Thymus (tissue), 11 donors: ENCODE data around the gene PIP4K2C. TPM values are rescaled to one million over a fixed set of nuclear protein-coding genes. Genes with fewer than 3 reads are reported as not detected.

Experiments used
- DNase-seq, 9 donors: peaks; one replicate each; pipeline ENCODE4 v3.0.0-alpha.2; 2013; ENCODE audit warnings: low spot score in 9 of 9, low read depth in 6 of 9, missing footprints in 1 of 9
- H3K27ac ChIP-seq, 2 donors: one replicate each; pipeline ENCODE4 v1.5.1; 2013; ENCODE audit warnings: control low read depth in 1 of 2, low read depth in 1 of 2, low read length in 1 of 2, mild to moderate bottlenecking in 1 of 2, moderate library complexity in 1 of 2
- H3K27me3 ChIP-seq, 2 donors: one replicate each; pipeline ENCODE4 v1.5.1; 2013; ENCODE audit warnings: low read length in 1 of 2; ENCODE audit not compliant: control insufficient read depth in 2 of 2, insufficient read depth in 1 of 2
- H3K36me3 ChIP-seq, 2 donors: one replicate each; pipeline ENCODE4 v1.5.1; 2013; ENCODE audit warnings: low read length in 1 of 2, mild to moderate bottlenecking in 1 of 2, moderate library complexity in 1 of 2; ENCODE audit not compliant: control insufficient read depth in 2 of 2, insufficient read depth in 2 of 2
- H3K4me1 ChIP-seq, 2 donors: one replicate each; pipeline ENCODE4 v1.5.1; 2013; ENCODE audit warnings: low read length in 2 of 2; ENCODE audit not compliant: control insufficient read depth in 2 of 2, insufficient read depth in 2 of 2
- H3K4me3 ChIP-seq, 2 donors: one replicate each; pipeline ENCODE4 v1.5.1; 2013; ENCODE audit warnings: low read length in 2 of 2, control low read depth in 1 of 2, mild to moderate bottlenecking in 1 of 2
- H3K9me3 ChIP-seq, 2 donors: one replicate each; pipeline ENCODE4 v1.5.1; 2013; ENCODE audit warnings: low read length in 1 of 2, mild to moderate bottlenecking in 1 of 2; ENCODE audit not compliant: control insufficient read depth in 2 of 2, insufficient read depth in 1 of 2
- WGBS: extraction: QIAGEN DNeasy Blood & Tissue Kit; methylation state at CpG from one replicate; pipeline ENCODE4 v1.1.7; 2013; 5-methylcytosine and 5-hydroxymethylcytosine counted together
- polyA plus RNA-seq: library from polyadenylated mRNA; stranded (reverse); fragments of 200-250 nt; gene quantifications from one replicate; pipeline ENCODE4 v1.2.3, GENCODE V29; 2013
- total RNA-seq: library from RNA; stranded (reverse); fragments of 120-200 nt; gene quantifications from one replicate; pipeline ENCODE4 v1.2.4, GENCODE V29; 2013
- donor health status: healthy.

The PIP4K2C gene
- total and polyA plus RNA-seq, 2 donors: 8.5 to 14.4 TPM

DNA sequence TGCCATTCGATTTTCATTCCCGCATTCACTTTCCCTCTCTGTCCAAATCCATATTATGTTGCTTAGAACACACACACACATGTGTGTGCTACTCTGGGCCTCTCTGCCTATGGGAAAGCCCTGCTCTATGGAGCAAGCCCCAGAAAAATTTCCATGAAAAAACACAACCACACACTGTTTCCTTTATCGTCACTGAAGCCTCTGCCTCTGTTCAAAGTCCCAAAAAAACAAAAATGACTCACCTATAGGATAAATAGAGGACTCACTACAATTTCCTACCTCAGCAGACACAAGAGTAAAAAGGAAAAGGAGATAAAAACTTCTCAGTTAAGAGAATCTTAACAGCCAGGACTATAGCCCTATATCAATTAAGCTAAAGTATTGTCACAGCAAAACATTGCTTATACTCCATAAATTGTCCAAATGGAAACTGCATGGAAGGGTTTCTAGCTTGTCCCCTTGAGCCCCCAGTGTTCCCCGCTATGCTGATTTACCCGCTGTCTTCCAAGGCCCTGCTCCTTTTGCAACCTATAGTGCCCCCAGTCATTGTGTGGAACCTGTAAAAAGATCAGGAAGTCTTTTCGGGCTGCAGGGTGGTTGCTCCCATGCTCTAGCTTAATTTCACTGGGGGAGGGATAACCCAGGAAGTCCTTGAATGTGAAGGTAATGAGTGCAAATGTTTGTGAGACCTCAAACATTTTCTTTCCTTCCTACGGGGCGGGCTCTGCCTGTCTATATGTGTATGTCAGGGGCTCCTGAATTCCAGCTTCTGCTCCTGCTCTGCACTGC, 11.1 kb upstream of the PIP4K2C start:
- H3K9me3 ChIP-seq: no peaks in the 10 kb centered on the region
- WGBS: 95% methylated on average over 8 of the region's 8 CpGs
- no peak for DNase-seq
- no peak overlapping the region for H3K27ac ChIP-seq
- H3K27me3 ChIP-seq: peaks cover 0 to 80% of the 10 kb centered on the region in 2 donors
- no peak overlapping the region for H3K4me3 ChIP-seq
- no peaks in the 10 kb centered on the region for H3K36me3 ChIP-seq
- no peaks in the 10 kb centered on the region for H3K4me1 ChIP-seq

DNA sequence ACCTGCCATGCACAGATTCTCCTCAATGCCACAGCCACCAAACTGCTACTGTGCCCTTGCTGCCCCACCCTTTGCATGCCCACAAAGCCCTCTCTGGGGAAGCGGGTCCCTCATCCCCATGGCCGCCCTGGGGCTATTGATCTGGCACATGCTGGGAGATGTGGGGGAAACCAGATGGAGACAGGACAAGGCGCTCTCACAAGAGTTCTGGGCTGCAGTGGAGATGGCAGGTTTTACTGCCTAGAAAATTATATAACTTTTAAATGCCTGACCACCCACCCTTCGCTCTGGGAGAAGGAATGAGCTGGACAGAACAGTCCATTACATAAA, 10.6 kb upstream of the PIP4K2C start:
- WGBS: 98% methylated on average over 4 of the region's 4 CpGs
- Histone ChIP-seq H3K27ac (no peak overlapping the region), H3K36me3 (no peaks in the 10 kb centered on the region), H3K4me1 (no peaks in the 10 kb centered on the region), H3K9me3 (no peaks in the 10 kb centered on the region), H3K27me3 (peaks cover 1 to 80% of the 10 kb centered on the region in 2 donors), H3K4me3 (no peak overlapping the region)
- DNase-seq: no peak

DNA sequence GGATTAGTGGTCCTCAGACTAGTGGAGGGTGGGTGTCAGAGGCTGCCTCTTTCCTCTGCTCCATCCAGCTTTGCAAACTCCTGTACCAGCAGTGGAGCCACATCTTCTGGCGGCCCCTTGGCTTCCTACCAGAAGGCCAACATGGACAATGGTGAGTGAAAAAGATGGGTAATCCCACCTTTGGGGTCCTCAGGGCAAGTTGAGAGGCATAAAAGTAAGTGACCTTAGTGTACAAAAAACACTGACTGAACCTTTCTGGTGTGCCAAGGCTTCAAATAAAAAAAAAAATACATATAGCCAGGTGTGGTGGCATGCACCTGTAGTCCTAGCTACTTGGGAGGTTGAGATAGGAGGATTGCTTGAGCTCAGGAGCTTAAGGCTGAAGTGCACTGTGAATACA, 9.2 kb upstream of the PIP4K2C start:
- no peak overlapping the region for H3K27ac ChIP-seq
- H3K9me3 ChIP-seq: no peaks in the 10 kb centered on the region
- peaks cover 5 to 83% of the 10 kb centered on the region in 2 donors for H3K27me3 ChIP-seq
- H3K36me3 ChIP-seq: no peaks in the 10 kb centered on the region
- no peaks in the 10 kb centered on the region for H3K4me1 ChIP-seq
- WGBS: 98% methylated on average over 1 of the region's 1 CpG
- DNase-seq: no peak
- H3K4me3 ChIP-seq: no peak overlapping the region

DNA sequence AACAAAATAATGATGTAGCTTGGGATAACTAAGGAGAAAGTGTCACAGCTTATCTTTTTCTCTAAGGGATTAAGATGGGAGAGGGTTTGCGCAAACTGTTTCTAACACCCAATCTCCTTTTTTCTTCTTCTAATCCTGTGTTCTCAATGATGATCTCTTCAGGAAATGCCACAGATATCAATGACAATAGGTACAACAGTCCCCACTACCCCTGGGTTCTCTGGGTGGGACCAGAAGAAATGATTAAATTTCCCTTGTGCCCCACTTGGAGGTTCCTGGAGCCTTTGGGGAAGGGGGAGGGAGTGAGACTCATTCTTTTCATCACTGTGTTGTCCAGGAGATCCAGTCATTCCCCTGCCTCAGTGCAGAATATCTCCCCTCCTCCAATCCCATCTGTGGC, 8.6 kb upstream of the PIP4K2C start:
- no peaks in the 10 kb centered on the region for H3K36me3 ChIP-seq
- H3K4me1 ChIP-seq: no peaks in the 10 kb centered on the region
- no peak overlapping the region for H3K27ac ChIP-seq
- no peak for DNase-seq
- WGBS: 100% methylated on average over 1 of the region's 1 CpG
- H3K9me3 ChIP-seq: no peaks in the 10 kb centered on the region
- peaks cover 10 to 85% of the 10 kb centered on the region in 2 donors for H3K27me3 ChIP-seq
- no peak overlapping the region for H3K4me3 ChIP-seq

DNA sequence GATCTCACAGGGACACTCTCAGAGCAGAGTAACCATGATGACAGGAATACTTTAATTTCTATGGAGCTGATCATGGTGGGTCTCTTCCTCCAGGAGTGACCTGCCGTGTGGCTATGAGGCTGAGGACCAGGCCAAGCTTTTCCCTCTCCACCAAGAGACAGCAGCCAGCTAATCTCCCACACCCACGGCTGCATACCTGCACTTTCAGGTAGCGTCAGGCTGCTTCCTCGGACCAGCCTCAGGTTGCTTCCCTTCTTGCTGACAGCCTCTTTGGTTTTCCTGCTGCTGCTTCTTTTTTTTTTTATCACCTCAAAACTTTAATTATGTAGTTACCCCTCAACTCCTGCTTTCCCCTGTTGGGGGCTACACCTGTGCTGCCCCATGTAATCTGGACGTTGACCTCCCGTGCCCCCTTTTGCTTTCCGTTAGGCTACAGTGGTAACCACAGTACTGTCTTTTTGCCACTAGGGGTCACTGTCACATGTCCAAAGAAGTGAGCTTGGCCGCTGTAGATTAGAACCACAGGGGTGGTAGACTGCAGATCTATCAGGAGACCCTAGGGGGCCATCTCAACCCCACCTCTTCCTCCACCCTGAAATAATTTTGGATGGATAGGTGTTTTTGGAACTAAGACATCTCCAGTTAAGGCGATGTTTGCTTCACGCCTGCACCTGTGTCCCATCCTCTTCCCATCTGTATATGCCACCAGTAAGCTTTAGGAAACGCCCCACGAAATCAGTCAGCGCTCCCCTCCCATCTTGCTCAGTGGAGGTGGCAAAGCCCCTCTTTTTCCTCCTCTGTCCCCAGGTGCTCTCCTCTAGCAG, 7.8 kb upstream of the PIP4K2C start:
- 56% methylated on average over 13 of the region's 13 CpGs for WGBS

DNA sequence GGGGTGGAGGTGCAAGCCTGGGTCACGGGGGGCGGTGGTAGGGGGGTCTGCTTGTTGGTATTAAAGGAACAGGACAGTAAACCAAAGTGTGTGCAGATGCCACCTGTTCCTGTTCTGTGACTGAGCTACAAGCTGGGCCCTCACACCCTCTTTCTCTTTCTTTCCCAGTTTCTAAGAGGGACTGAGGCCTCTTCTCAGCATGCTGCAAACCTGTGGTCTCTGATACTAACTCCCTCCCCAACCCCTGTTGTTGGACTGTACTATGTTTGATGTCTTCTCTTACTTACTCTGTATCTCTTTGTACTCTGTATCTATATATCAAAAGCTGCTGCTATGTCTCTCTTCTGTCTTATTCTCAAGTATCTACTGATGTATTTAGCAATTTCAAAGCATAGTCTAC, 6.9 kb upstream of the PIP4K2C start:
- Histone ChIP-seq H3K9me3 (no peaks in the 10 kb centered on the region), H3K4me1 (no peaks in the 10 kb centered on the region), H3K4me3 (no peak overlapping the region), H3K36me3 (no peaks in the 10 kb centered on the region), H3K27me3 (peaks cover 10 to 87% of the 10 kb centered on the region in 2 donors), H3K27ac (no peak overlapping the region)
- no peak for DNase-seq
- WGBS: 100% methylated on average over 2 of the region's 2 CpGs

More for the DNA sequence above, 7.8 kb upstream of the PIP4K2C start:
- Histone ChIP-seq H3K4me3 (no peak overlapping the region), H3K36me3 (no peaks in the 10 kb centered on the region), H3K27ac (no peak overlapping the region), H3K27me3 (peaks cover 10 to 85% of the 10 kb centered on the region in 2 donors), H3K4me1 (no peaks in the 10 kb centered on the region), H3K9me3 (no peaks in the 10 kb centered on the region)
- peak; percentile 40 to 88 (median 73) for DNase-seq

DNA sequence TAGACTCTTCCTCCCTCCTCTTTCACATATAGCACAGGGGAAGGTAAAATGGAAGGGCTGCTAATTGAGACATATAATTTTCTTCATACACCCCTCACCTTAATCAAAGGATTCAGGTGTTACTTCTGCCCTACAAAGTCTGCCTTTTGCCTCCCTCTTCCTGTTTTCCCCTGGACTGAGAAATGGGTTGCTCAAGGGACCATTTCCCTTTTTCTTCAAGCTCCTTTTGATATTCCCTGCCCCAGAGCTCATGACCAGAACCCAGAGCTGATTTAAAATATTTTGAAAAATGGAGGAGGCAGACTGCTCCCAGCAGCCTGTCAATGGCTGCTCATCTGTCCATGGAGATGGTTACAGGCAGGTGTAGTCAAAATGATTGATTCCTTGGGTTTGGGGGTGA, 6.3 kb upstream of the PIP4K2C start:
- no peaks in the 10 kb centered on the region for H3K4me1 ChIP-seq

DNA sequence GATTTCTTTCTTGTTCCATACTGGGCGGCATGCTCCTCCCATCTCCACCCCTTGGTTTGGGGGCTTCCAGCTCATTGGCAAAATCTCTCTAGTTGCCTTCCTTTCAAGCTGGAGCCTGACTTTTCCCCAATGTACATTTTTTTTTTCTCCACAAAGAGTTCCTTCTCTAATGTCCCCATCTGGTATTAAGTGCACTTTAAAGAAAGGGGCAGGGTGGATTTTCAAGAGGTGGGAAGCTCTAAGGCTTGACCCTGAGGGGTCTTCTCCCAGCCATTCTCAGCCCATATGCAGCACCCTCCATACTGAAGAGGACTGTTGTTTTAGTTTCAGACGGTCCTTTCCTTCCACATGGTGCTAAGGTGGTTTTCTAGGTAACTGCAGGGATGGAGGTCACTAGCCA, 5.8 kb upstream of the PIP4K2C start:
- WGBS: 91% methylated on average over 2 of the region's 2 CpGs
- Histone ChIP-seq H3K4me3 (no peak overlapping the region), H3K27me3 (peaks cover 10 to 86% of the 10 kb centered on the region in 2 donors), H3K9me3 (no peaks in the 10 kb centered on the region), H3K36me3 (no peaks in the 10 kb centered on the region), H3K4me1 (peaks cover 0 to under 1% of the 10 kb centered on the region in 2 donors), H3K27ac (no peak overlapping the region)
- no peak for DNase-seq

More for the DNA sequence above, 6.3 kb upstream of the PIP4K2C start:
- no peak for DNase-seq
- H3K9me3 ChIP-seq: no peaks in the 10 kb centered on the region
- no peaks in the 10 kb centered on the region for H3K36me3 ChIP-seq
- H3K27ac ChIP-seq: no peak overlapping the region
- H3K4me3 ChIP-seq: no peak overlapping the region
- H3K27me3 ChIP-seq: peaks cover 10 to 89% of the 10 kb centered on the region in 2 donors

DNA sequence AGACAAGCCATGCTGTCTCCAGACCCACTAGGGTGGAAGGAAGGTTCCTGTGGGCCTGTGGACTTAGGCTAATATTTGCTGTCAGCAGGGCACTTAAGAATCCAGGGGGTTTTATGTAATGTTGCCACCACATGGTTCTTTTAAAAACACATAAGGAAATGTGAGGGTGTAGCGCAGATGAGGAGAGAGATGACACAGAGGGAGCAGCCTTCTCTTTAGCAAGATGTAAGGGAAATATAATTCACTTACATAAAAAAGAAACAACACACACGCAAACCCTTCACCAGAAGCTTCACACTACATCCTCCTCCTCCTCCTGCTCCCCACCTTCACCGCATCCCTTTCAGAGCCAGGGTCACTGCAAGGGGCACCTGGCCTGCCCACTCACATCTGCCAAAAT, 4.9 kb upstream of the PIP4K2C start:
- H3K4me1 ChIP-seq: peaks cover 6 to 8% of the 10 kb centered on the region in 2 donors
- H3K36me3 ChIP-seq: no peaks in the 10 kb centered on the region
- no peak overlapping the region for H3K27ac ChIP-seq
- no peak for DNase-seq
- 93% methylated on average over 3 of the region's 3 CpGs for WGBS
- H3K27me3 ChIP-seq: peaks cover 10 to 79% of the 10 kb centered on the region in 2 donors
- H3K9me3 ChIP-seq: no peaks in the 10 kb centered on the region
- H3K4me3 ChIP-seq: no peak overlapping the region
